SHP77 (cell line): ENCODE results near the gene STK40.

Experiments used
- DNase-seq, 2 experiments: peaks; one replicate each; lab custom pipeline; 2025; lab: John Stamatoyannopoulos, UW

STK40 gene

GRCh38 chr1:36397378-36398230 lies 11.9 kb upstream of the STK40 start, which contains the start of gene LSM10:
Gene LSM10, minus strand, starts transcription at chr1:36397908. Its CDS starts 3,779 bp downstream, at chr1:36394129.
- DNase-seq = peak; percentile 92 to 96

DNA sequence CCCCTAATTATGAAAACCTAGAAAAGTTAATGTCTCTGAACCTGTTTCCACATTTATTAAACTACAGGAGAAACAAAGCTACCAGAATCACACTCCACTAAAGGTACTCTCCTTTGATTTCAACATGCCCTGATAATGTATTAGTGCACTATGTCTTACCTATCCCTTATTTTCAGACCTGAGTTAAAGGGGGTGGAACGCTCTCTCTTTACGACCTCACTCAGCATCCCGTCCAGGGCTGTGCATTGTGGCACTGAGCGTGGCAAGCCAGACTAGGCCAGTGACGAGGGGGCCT lies 11.3 kb upstream of the STK40 start:
- no peak for DNase-seq

GRCh38 chr1:36396359-36396758 lies 10.6 kb upstream of the STK40 start:
- DNase-seq = no peak

- no peak for DNase-seq
These were observed 8.0 kb upstream of the STK40 start for GRCh38 chr1:36393686-36394085.

GRCh38 chr1:36392836-36393235 lies 7.1 kb upstream of the STK40 start:
- no peak for DNase-seq

DNA sequence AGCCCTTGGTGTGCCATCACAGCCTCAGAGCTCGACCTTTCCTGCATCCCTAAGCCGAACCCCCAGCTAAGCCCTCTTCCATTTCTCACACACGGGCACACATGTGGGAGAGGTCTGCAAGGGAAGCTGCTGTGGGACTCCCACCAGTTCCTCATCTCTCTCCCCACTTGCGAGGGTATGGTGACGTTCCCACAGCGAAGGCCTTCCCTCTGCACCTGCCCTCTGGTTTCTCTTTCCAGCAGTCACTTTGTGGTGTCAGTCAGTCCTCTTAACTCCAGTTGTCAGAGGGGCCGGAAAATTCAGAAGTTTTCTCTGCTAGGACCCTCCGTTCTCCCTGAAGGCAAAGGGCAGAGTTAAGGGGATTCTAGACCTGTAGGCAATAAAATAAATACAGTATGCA lies 5.5 kb upstream of the STK40 start:
- no peak for DNase-seq

DNA sequence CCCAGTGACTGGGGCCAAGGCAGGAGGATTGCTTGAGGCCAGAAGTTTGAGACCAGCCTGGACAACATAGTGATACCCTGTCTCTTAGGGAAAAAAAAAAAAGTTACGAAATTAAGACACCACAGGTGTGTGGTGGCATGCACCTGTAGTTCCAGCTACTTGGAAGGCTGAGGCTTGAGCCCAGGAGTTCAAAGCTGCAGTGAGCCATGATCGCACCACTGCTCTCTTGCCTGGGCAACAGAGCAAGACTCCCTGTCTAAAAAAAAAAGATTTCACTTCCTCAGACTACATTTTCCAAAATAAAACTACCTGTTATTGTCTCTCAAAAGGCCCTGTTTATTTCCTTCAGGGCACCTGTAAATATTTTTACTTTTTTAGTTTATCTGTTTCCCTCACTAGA lies 4.7 kb upstream of the STK40 start:
- no peak for DNase-seq

- no peak for DNase-seq
These were observed 4.3 kb upstream of the STK40 start for GRCh38 chr1:36389999-36390398.

GRCh38 chr1:36389261-36389660 lies 3.5 kb upstream of the STK40 start:
- no peak for DNase-seq

GRCh38 chr1:36387141-36387949 lies 1.6 kb upstream of the STK40 start:
- DNase-seq = no peak

- DNase-seq = peak; percentile 81 to 83
These were observed 779 bp upstream of the STK40 start for GRCh38 chr1:36386265-36387140.

DNA sequence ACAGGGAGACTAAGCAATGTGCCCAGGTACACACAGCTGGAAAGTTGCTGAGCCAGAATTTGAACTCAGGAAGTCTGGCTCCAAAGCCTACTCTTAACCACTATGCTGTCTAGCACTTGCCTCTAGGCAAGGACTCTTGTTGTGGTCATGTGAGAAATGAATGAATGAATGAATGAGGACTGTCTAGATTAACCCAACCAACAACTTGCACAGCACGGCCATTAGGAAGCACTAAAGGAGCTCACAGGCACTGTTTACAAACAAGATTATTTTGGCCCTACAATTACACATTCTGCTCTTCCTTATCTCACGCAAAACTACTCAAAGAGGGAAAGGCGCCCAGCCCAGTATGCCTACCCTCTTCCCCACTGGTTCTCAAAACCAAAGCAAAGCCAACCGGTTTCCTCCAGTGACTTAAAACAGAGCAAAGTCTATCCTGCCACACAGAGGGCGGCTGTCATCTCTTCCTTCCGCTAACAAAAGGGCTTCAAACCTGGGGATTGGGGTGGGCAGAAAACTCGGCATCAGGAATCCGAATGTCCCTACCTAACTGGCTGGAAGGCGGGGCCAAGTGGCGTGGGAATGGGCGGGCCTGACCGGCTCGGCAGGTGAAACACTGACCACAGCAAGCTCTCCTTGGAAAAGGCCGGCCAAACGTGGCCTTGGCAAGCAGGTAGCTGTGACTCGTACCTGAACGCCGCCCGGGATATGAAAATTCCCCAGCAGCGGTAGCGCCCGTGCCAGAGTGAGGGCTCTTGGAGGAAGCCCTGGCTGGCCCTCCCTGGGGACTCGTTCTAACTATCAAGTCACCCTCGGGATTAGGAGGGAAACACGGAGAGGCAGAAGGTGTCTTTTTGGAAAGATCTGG lies 948 bp downstream of the STK40 start:
- DNase-seq = peak in 1 of 2 experiments; percentile 24

DNA sequence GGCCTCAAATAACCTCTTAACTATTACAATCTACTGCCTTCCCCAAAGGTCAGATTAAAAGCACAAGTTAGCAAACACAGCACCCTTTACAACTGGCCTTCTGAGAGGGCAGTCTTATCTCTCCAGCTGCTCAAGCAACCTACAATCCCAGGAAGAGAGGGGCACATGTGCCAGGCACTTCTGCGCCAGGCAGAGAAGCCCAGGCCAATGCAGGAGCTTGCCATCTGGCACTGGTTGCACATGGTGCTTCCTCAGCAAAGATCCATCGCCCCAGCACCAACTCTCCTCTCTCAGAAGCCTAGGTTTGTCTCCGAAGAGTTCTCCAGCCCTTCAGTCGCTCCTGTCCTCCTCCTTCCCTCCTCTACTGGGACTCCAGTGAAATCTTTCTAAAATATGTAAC lies 2.5 kb downstream of the STK40 start:
- DNase-seq = no peak

DNA sequence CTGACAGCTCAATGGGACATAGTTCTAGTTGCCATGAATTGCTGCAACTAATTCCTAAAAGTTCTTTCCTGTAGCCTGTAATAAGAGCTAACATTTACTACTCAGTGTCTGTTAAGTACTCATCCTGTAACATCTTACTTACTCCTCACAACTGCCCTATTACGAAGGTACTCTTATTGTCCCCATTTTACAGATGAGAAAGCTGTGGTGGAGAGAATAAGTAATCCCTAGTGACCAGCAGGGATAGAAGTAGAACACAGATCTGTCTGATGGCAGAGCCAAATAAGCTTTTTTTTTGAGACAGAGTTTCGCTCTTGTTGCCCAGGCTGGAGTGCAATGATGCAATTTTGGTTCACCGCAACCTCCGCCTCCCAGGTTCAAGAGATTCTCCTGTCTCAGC lies 3.1 kb downstream of the STK40 start:
- DNase-seq = no peak

GRCh38 chr1:36382231-36382630 lies 3.5 kb downstream of the STK40 start:
- no peak for DNase-seq

GRCh38 chr1:36381405-36381804 lies 4.3 kb downstream of the STK40 start:
- no peak for DNase-seq

- no peak for DNase-seq
These were observed 4.9 kb downstream of the STK40 start for GRCh38 chr1:36380782-36381181.

DNA sequence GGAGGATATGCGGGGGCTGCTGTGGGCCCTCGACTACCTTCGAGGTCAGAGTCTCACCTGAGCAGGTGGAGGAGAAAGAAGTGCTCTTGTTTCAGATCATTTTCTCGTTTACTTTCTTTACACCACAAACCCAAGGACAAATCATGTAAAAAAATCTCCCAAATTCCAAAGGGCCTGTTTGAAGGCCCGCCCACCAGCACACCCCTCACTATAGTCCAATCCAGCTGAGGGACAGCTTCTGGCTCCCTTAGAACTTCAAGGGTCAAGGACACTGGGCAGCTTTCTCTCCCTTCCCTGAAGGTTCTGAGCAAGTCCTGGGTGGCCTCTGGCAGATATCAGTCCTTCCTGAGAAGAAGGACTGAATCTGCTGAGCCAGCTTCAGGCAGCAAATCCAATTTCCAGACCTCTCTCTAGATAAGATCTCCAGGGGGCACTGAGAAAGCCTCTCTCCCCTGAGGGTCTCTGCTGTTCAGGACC lies 5.5 kb downstream of the STK40 start:
- DNase-seq = no peak

- no peak for DNase-seq
These were observed 7.8 kb downstream of the STK40 start for GRCh38 chr1:36377791-36378492.

DNA sequence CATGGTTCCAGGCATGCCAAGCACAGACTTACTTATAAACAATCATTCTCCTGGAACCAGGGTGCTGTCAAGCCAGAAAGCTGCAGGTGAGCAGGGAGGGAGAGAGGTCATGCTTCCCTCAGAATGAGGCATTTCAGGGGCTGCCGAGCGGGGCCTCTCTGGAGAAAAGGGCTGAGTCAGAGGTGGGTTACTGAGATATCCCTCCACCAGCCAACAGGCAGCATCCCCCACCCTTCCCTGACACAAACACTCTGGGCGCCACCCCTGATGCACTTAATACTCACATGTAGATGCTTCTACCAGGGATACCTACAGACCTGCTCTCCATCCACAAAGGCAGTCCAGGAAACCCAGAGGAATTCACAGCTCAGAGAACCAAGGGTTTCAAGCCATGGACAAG lies 13.1 kb downstream of the STK40 start:
- no peak for DNase-seq
